Astrocyte (in vitro differentiated cells and primary cell): ENCODE results near the gene RECQL5. TPM values are rescaled to one million over a fixed set of nuclear protein-coding genes. Genes with fewer than 3 reads are reported as not detected.
"Not testable (repeated sequence)": the region's sequence is repeated elsewhere in the genome, so short reads cannot be mapped to it uniquely, and the experiment has no call there.

Experiments
- DNase-seq: peaks from one replicate; pipeline ENCODE4 v3.0.0-alpha.2; 2010; ENCODE audit warnings: low read depth
- FAIRE-seq: peaks from 2 replicates; lab custom pipeline; 2011; peaks lifted over from hg19 to GRCh38; lab: Jason Lieb, UNC
- H2AFZ ChIP-seq: 2 replicates; pipeline ENCODE4 v1.6.0; 2012; ENCODE audit warnings: low read depth, low read length, inconsistent platforms
- H3K27ac ChIP-seq: 2 replicates; pipeline ENCODE4 v1.5.1; 2011; ENCODE audit warnings: low read depth, low read length, inconsistent platforms
- H3K27me3 ChIP-seq: 2 replicates; pipeline ENCODE4 v1.6.0; 2011; ENCODE audit warnings: low read length, inconsistent platforms; ENCODE audit not compliant: insufficient read depth
- H3K36me3 ChIP-seq: 2 replicates; pipeline ENCODE4 v1.5.1; 2011; ENCODE audit warnings: low read length, inconsistent platforms; ENCODE audit not compliant: insufficient read depth
- H3K4me1 ChIP-seq: 2 replicates; pipeline ENCODE4 v1.5.1; 2011; ENCODE audit warnings: low read length, inconsistent platforms; ENCODE audit not compliant: insufficient read depth
- H3K4me2 ChIP-seq: 2 replicates; pipeline ENCODE4 v1.6.0; 2012; ENCODE audit warnings: low read length, inconsistent platforms
- H3K4me3 ChIP-seq: 2 replicates; pipeline ENCODE4 v1.5.1; 2011; ENCODE audit warnings: low read depth, mild to moderate bottlenecking, low read length, inconsistent platforms; ENCODE audit not compliant: insufficient read depth
- H3K79me2 ChIP-seq: 2 replicates; pipeline ENCODE4 v1.6.0; 2012; ENCODE audit warnings: mild to moderate bottlenecking, low read length, inconsistent platforms; ENCODE audit not compliant: insufficient read depth
- H3K9ac ChIP-seq: 2 replicates; pipeline ENCODE4 v1.6.0; 2012; ENCODE audit warnings: mild to moderate bottlenecking, low read length, inconsistent platforms
- H3K9me3 ChIP-seq: 2 replicates; pipeline ENCODE4 v1.5.1; 2012; ENCODE audit warnings: low read depth, mild to moderate bottlenecking, low read length, inconsistent platforms; ENCODE audit not compliant: insufficient read depth
- H4K20me1 ChIP-seq: 2 replicates; pipeline ENCODE4 v1.6.0; 2012; ENCODE audit warnings: low read length, inconsistent platforms; ENCODE audit not compliant: insufficient read depth
- H3K27ac Mint-ChIP-seq: one replicate; pipeline ENCODE4 v1.8.0; 2021; ENCODE audit warnings: mild to moderate bottlenecking, mixed read lengths; ENCODE audit not compliant: unreplicated experiment
- H3K27me3 Mint-ChIP-seq: one replicate; pipeline ENCODE4 v1.8.0; 2021; ENCODE audit warnings: low read depth, mixed read lengths; ENCODE audit not compliant: unreplicated experiment
- H3K36me3 Mint-ChIP-seq: one replicate; pipeline ENCODE4 v1.8.0; 2021; ENCODE audit warnings: low read depth, mixed read lengths; ENCODE audit not compliant: unreplicated experiment
- H3K4me1 Mint-ChIP-seq: one replicate; pipeline ENCODE4 v1.8.0; 2021; ENCODE audit warnings: low read depth, mixed read lengths; ENCODE audit not compliant: unreplicated experiment
- H3K4me3 Mint-ChIP-seq: one replicate; pipeline ENCODE4 v1.8.0; 2021; ENCODE audit warnings: mild to moderate bottlenecking, moderate library complexity, mixed read lengths; ENCODE audit not compliant: unreplicated experiment
- H3K9me3 Mint-ChIP-seq: one replicate; pipeline ENCODE4 v1.8.0; 2021; ENCODE audit warnings: mild to moderate bottlenecking, mixed read lengths; ENCODE audit not compliant: unreplicated experiment
- EZH2 ChIP-seq: IDR thresholded peaks from 2 replicates; pipeline ENCODE4 v1.6.1; 2012; ENCODE audit warnings: mild to moderate bottlenecking, low read length, inconsistent platforms; ENCODE audit not compliant: insufficient read depth
- total RNA-seq: library from RNA; stranded (reverse); gene quantifications from 2 replicates; pipeline ENCODE4 v1.2.1, GENCODE V29; 2021
- TF ChIP-seq, protein P1 (sequence below): IDR thresholded peaks from 2 replicates; pipeline ENCODE4 v1.5.1; 2011; ENCODE audit warnings: low read depth, mild to moderate bottlenecking, inconsistent platforms, low read length, moderate library complexity; ENCODE audit not compliant: insufficient read depth

Gene RECQL5
- total RNA-seq, 1 donor from 2014 or later: 25.9 TPM

DNA sequence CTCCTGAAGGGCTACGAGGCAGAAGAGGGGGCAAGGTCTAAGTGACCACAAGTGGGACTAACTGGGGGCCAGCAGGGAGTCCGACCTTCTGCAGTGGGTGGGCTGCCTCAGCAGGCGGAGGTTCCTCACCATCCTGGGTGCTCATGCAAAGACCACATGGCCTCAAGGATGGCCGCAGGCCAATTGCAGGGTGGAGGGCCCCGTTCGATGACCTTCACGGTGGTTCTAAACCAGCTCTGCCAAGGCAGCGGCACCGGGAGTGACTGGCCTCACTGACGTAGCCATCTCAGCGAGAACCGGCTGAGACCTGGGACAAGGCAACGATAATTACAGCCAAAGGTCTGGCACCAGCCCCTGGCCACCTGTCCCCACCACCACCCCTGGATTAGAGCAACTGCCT is 28.1 kb downstream of the RECQL5 start:
- no peak overlapping the region for H3K27ac Mint-ChIP-seq
- no peak for FAIRE-seq

DNA sequence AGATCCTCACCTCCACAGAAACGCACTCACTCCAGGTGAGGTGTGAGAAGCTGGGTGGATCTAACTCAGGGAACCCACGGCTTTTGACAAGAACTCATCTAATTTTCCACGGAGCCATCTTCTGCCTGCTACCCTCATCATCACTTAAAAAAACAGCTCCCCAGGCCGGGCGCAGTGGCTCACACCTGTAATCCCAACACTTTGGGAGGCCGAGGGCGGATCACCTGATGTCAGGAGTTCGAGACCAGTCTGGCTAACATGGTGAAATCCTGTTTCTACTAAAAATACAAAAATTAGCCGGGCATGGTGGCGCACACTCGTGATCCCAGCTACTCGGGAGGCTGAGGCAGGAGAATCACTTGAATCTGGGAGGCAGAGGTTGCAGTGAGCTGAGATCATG is 28.9 kb downstream of the RECQL5 start:
- DNase-seq, H3K9me3 Mint-ChIP-seq, H3K9ac ChIP-seq, H2AFZ ChIP-seq, H3K27me3 Mint-ChIP-seq, H3K27ac Mint-ChIP-seq, H3K36me3 ChIP-seq, H3K4me1 Mint-ChIP-seq, H3K27ac ChIP-seq, H3K4me3 Mint-ChIP-seq, H3K27me3 ChIP-seq, H3K79me2 ChIP-seq, H4K20me1 ChIP-seq, H3K9me3 ChIP-seq, H3K4me2 ChIP-seq, H3K4me3 ChIP-seq, FAIRE-seq: not testable (repeated sequence)
- peaks cover 16% of the 10 kb centered on the region for H3K36me3 Mint-ChIP-seq
- peaks cover 12% of the 10 kb centered on the region for H3K4me1 ChIP-seq

More for the DNA sequence above, 28.1 kb downstream of the RECQL5 start:
- Histone ChIP-seq H4K20me1 (peaks cover 7% of the 10 kb centered on the region), H3K9ac (no peak overlapping the region), H3K79me2 (no peaks in the 10 kb centered on the region), H3K4me2 (no peak overlapping the region), H3K9me3 (no peaks in the 10 kb centered on the region), H3K27me3 (no peaks in the 10 kb centered on the region), H3K4me1 (peaks cover 4% of the 10 kb centered on the region), H3K36me3 (no peaks in the 10 kb centered on the region), H3K27ac (no peak overlapping the region), H3K4me3 (no peak overlapping the region), H2AFZ (no peak overlapping the region)
- H3K4me3 Mint-ChIP-seq: no peak overlapping the region
- peaks cover 17% of the 10 kb centered on the region for H3K36me3 Mint-ChIP-seq
- no peaks in the 10 kb centered on the region for H3K27me3 Mint-ChIP-seq
- H3K9me3 Mint-ChIP-seq: no peaks in the 10 kb centered on the region
- no peak for DNase-seq
- TF ChIP-seq EZH2: no peak
- TF ChIP-seq, protein P1, sequence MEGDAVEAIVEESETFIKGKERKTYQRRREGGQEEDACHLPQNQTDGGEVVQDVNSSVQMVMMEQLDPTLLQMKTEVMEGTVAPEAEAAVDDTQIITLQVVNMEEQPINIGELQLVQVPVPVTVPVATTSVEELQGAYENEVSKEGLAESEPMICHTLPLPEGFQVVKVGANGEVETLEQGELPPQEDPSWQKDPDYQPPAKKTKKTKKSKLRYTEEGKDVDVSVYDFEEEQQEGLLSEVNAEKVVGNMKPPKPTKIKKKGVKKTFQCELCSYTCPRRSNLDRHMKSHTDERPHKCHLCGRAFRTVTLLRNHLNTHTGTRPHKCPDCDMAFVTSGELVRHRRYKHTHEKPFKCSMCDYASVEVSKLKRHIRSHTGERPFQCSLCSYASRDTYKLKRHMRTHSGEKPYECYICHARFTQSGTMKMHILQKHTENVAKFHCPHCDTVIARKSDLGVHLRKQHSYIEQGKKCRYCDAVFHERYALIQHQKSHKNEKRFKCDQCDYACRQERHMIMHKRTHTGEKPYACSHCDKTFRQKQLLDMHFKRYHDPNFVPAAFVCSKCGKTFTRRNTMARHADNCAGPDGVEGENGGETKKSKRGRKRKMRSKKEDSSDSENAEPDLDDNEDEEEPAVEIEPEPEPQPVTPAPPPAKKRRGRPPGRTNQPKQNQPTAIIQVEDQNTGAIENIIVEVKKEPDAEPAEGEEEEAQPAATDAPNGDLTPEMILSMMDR: no peak
- peaks cover 1% of the 10 kb centered on the region for H3K4me1 Mint-ChIP-seq

DNA sequence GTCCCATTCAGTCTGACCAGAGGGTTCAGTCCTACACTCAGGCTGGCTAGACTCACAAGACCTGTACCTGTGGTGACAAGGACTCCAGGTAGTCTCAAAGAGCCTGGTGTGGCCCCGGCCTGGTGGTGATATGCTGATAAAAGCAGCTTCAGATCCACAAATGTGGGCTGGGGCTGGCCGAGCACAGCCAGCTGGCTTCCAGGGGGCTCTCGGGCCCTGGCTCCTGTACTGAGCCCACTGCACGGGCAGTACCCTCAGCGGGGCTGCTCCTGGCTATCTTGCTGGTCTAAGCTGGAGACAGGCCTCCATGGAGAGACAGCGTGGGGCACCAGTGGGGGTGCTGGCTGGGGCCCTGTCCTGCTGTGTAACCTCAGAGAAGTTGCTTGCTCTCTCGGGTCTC is 29.4 kb downstream of the RECQL5 start:
- Mint-ChIP-seq H3K36me3 (peaks cover 13% of the 10 kb centered on the region), H3K4me3 (no peak overlapping the region), H3K4me1 (peaks cover 6% of the 10 kb centered on the region), H3K9me3 (no peaks in the 10 kb centered on the region), H3K27ac (no peak overlapping the region), H3K27me3 (no peaks in the 10 kb centered on the region)
- Histone ChIP-seq H3K27ac (no peak overlapping the region), H3K9me3 (no peaks in the 10 kb centered on the region), H3K79me2 (no peaks in the 10 kb centered on the region), H3K36me3 (no peaks in the 10 kb centered on the region), H3K4me3 (no peak overlapping the region), H2AFZ (no peak overlapping the region), H4K20me1 (peaks cover 7% of the 10 kb centered on the region), H3K4me1 (peaks cover 13% of the 10 kb centered on the region), H3K27me3 (no peaks in the 10 kb centered on the region), H3K4me2 (no peak overlapping the region), H3K9ac (no peak overlapping the region)
- TF ChIP-seq, protein P1: no peak
- no peak for TF ChIP-seq EZH2
- FAIRE-seq (no peak), DNase-seq (no peak)
